Liver (tissue), 9 donors: ENCODE results near the gene SLC44A3. TPM values are rescaled to one million over a fixed set of nuclear protein-coding genes. Genes with fewer than 3 reads are reported as not detected.

Source experiments
- DNase-seq: peaks from one replicate; pipeline ENCODE4 v3.0.0-alpha.2; 2017; ENCODE audit warnings: low spot score
- H3K27ac ChIP-seq, 2 donors: one replicate each; pipeline ENCODE4 v1.7.0; 2013; ENCODE audit warnings: inconsistent platforms in 2 of 2, low read length in 2 of 2, control low read depth in 1 of 2, low read depth in 1 of 2, mild to moderate bottlenecking in 1 of 2
- H3K27me3 ChIP-seq, 4 donors: one replicate each; pipeline versions ENCODE4 v1.6.1 to v1.7.0; 2013; ENCODE audit warnings: low read length in 3 of 4, inconsistent platforms in 1 of 4, mild to moderate bottlenecking in 1 of 4, moderate library complexity in 1 of 4; ENCODE audit not compliant: control insufficient read depth in 4 of 4, insufficient read depth in 4 of 4
- H3K36me3 ChIP-seq, 4 donors: one replicate each; pipeline versions ENCODE4 v1.6.1 to v1.7.0; 2013; ENCODE audit warnings: low read length in 3 of 4, mild to moderate bottlenecking in 3 of 4, low read depth in 1 of 4, moderate library complexity in 1 of 4; ENCODE audit not compliant: control insufficient read depth in 4 of 4, insufficient read depth in 3 of 4
- H3K4me1 ChIP-seq, 4 donors: one replicate each; pipeline versions ENCODE4 v1.6.1 to v1.7.0; 2013; ENCODE audit warnings: low read length in 3 of 4, mild to moderate bottlenecking in 3 of 4, moderate library complexity in 1 of 4; ENCODE audit not compliant: control insufficient read depth in 4 of 4, insufficient read depth in 4 of 4
- H3K4me3 ChIP-seq, 3 donors: one replicate each; pipeline versions ENCODE4 v1.6.1 to v1.7.0; 2013; ENCODE audit warnings: low read length in 3 of 3, control low read depth in 1 of 3, low read depth in 1 of 3, mild to moderate bottlenecking in 1 of 3
- H3K9ac ChIP-seq, 2 donors: one replicate each; pipeline ENCODE4 v1.7.0; 2013; ENCODE audit warnings: low read length in 2 of 2, mild to moderate bottlenecking in 2 of 2, moderate library complexity in 2 of 2, control low read depth in 1 of 2, low read depth in 1 of 2
- H3K9me3 ChIP-seq, 4 donors: one replicate each; pipeline versions ENCODE4 v1.6.1 to v1.7.0; 2013; ENCODE audit warnings: low read length in 3 of 4; ENCODE audit not compliant: control insufficient read depth in 4 of 4
- ATF3 ChIP-seq: IDR thresholded peaks from 2 replicates; pipeline ENCODE4 v1.6.1; 2016; ENCODE audit warnings: antibody characterized with exemption
- CTCF ChIP-seq: fragments of 150-350 bp; IDR thresholded peaks from 2 replicates; pipeline ENCODE4 v1.5.1; 2017; ENCODE audit warnings: improper control_type of control experiment, low read depth, low read length; ENCODE audit not compliant: missing input control
- EGR1 ChIP-seq, 2 donors: IDR thresholded peaks; 2 replicates each; pipeline ENCODE4 v1.6.1; 2016 to 2018; ENCODE audit warnings: antibody characterized with exemption in 2 of 2, low read depth in 2 of 2
- FOXA1 ChIP-seq: IDR thresholded peaks from 2 replicates; pipeline ENCODE4 v1.6.1; 2016; ENCODE audit warnings: antibody characterized with exemption
- FOXA2 ChIP-seq: IDR thresholded peaks from 2 replicates; pipeline ENCODE4 v1.6.1; 2016; ENCODE audit warnings: antibody characterized with exemption
- GABPA ChIP-seq, 2 donors: IDR thresholded peaks in 1 of 2; conservative IDR thresholded peaks in 1 of 2; 2 replicates each; pipeline ENCODE4 v1.6.1; 2016; ENCODE audit warnings: antibody characterized with exemption in 2 of 2, mild to moderate bottlenecking in 1 of 2, moderate library complexity in 1 of 2
- HNF4A ChIP-seq, 2 donors: conservative IDR thresholded peaks; 2 replicates each; pipeline ENCODE4 v1.6.1; 2016; ENCODE audit warnings: antibody characterized with exemption in 2 of 2, mild to moderate bottlenecking in 2 of 2
- JUND ChIP-seq, 2 donors: IDR thresholded peaks; 2 replicates each; pipeline ENCODE4 v1.6.1; 2016; ENCODE audit warnings: antibody characterized with exemption in 2 of 2
- MAX ChIP-seq: IDR thresholded peaks from 2 replicates; pipeline ENCODE4 v1.6.1; 2016; ENCODE audit warnings: antibody characterized with exemption
- NR2F2 ChIP-seq: IDR thresholded peaks from 2 replicates; pipeline ENCODE4 v1.6.1; 2016; ENCODE audit warnings: antibody characterized with exemption
- RAD21 ChIP-seq, 2 donors: IDR thresholded peaks; 2 replicates each; pipeline ENCODE4 v1.6.1; 2016; ENCODE audit warnings: antibody characterized with exemption in 2 of 2, mild to moderate bottlenecking in 2 of 2
- REST ChIP-seq: IDR thresholded peaks from 2 replicates; pipeline ENCODE4 v1.6.1; 2016; ENCODE audit warnings: antibody characterized with exemption, mild to moderate bottlenecking
- RXRA ChIP-seq, 2 donors: IDR thresholded peaks; 2 replicates each; pipeline ENCODE4 v1.6.1; 2017 to 2018; ENCODE audit warnings: antibody characterized with exemption in 2 of 2, mild to moderate bottlenecking in 1 of 2
- SP1 ChIP-seq: IDR thresholded peaks from 2 replicates; pipeline ENCODE4 v1.6.1; 2018; ENCODE audit warnings: antibody characterized with exemption, mild to moderate bottlenecking
- TAF1 ChIP-seq: conservative IDR thresholded peaks from 2 replicates; pipeline ENCODE4 v1.6.1; 2016; ENCODE audit warnings: antibody characterized with exemption, mild to moderate bottlenecking
- YY1 ChIP-seq: IDR thresholded peaks from 2 replicates; pipeline ENCODE4 v1.6.1; 2016; ENCODE audit warnings: antibody characterized with exemption, mild to moderate bottlenecking
- WGBS: extraction: QIAGEN DNeasy Blood & Tissue Kit; methylation state at CpG from one replicate; pipeline ENCODE4 v1.1.7; 2013; 5-methylcytosine and 5-hydroxymethylcytosine counted together
- polyA plus RNA-seq, 2 donors: library from polyadenylated mRNA; stranded (reverse) in 1 of 2; unstranded in 1 of 2; fragments of 200-250 nt in 1 of 2; fragments of >200 nt in 1 of 2; fragmentation: Nextera tagmentation in 1 of 2; extraction: Ambion mirVana in 1 of 2; gene quantifications; one replicate each; pipeline versions ENCODE4 v1.2.1 to v1.2.3, GENCODE V29; 2013 to 2015
- total RNA-seq, 2 donors: library from RNA; depleted of rRNA; stranded (reverse); fragments of >200 nt; gene quantifications; one replicate each; pipeline ENCODE4 v1.2.3, GENCODE V29; 2014
- donor health status: healthy.
- donor health status: healthy.
- donor health status: healthy.
- donor health status: healthy.
- donor health status: healthy.

SLC44A3 gene
- total and polyA plus RNA-seq, 4 donors = 2.4 to 2.8 (median 2.7) TPM

GRCh38 chr1:94873520-94874351 lies 53.6 kb downstream of the SLC44A3 start:
- TF ChIP-seq SP1 (no peak), HNF4A (conservative IDR thresholded peaks at IDR 0.05) (no peak), CTCF (no peak), YY1 (no peak), NR2F2 (no peak), FOXA2 (no peak), REST (no peak), FOXA1 (no peak), RAD21 (IDR thresholded peaks at IDR 0.05) (no peak), MAX (no peak), GABPA (IDR thresholded peaks at IDR 0.05 in 1 of 2, conservative IDR thresholded peaks at IDR 0.05 in 1 of 2) (no peak), ATF3 (no peak), JUND (IDR thresholded peaks at IDR 0.05) (no peak), RXRA (IDR thresholded peaks at IDR 0.05) (no peak), TAF1 (no peak), EGR1 (IDR thresholded peaks at IDR 0.05; ENCODE audit: low read depth in 2 of 2) (no peak)
- Histone ChIP-seq H3K27me3 (no peaks in the 10 kb centered on the region), H3K4me3 (no peak overlapping the region), H3K27ac (no peak overlapping the region), H3K9me3 (no peaks in the 10 kb centered on the region), H3K9ac (no peak overlapping the region), H3K36me3 (peaks cover 0 to 2% (median 0%) of the 10 kb centered on the region in 4 donors), H3K4me1 (no peaks in the 10 kb centered on the region)
- no peak for DNase-seq
- WGBS = 89% methylated on average over 7 of the region's 7 CpGs

GRCh38 chr1:94874423-94874822 lies 54.3 kb downstream of the SLC44A3 start:
- WGBS = 97% methylated on average over 6 of the region's 6 CpGs
- Histone ChIP-seq H3K4me1 (no peaks in the 10 kb centered on the region), H3K27me3 (no peaks in the 10 kb centered on the region), H3K27ac (no peak overlapping the region), H3K4me3 (no peak overlapping the region), H3K36me3 (peaks cover 0 to 2% (median 0%) of the 10 kb centered on the region in 4 donors), H3K9me3 (no peaks in the 10 kb centered on the region), H3K9ac (no peak overlapping the region)
- DNase-seq = no peak
- TF ChIP-seq RXRA (IDR thresholded peaks at IDR 0.05) (no peak), NR2F2 (no peak)
